WTC11 (cell line): ENCODE measurements around the gene ZNF554. TPM values are rescaled to one million over a fixed set of nuclear protein-coding genes. Genes with fewer than 3 reads are reported as not detected.

Source experiments
- ATAC-seq: fragments of 200-7000 bp; cut with Tn5 transposase; 2 replicates; pipeline ENCODE4 v1.10.0; 2021; ENCODE audit warnings: mild to moderate bottlenecking, moderate library complexity
- CTCF ChIA-PET: fragments of 300-600 bp; sonication (Branson Sonifier 250); formaldehyde crosslinking; loops from one replicate; lab custom pipeline; 2021; ENCODE audit warnings: antibody characterized with exemption; lab: Charles Lee
- POLR2A ChIA-PET: fragments of 350-600 bp; sonication (Branson Sonifier 250); formaldehyde crosslinking; loops from one replicate; lab custom pipeline; 2021; ENCODE audit warnings: antibody characterized with exemption; lab: Charles Lee
- DNase-seq: peaks from one replicate; pipeline ENCODE4 v3.0.0; 2021; ENCODE audit warnings: low spot score
- H3K27ac Mint-ChIP-seq: 2 replicates; pipeline ENCODE4 v1.8.0; 2021; ENCODE audit warnings: mixed read lengths
- H3K27me3 Mint-ChIP-seq: 2 replicates; pipeline ENCODE4 v1.8.0; 2021; ENCODE audit warnings: low read depth, mild to moderate bottlenecking, moderate library complexity, mixed read lengths
- H3K36me3 Mint-ChIP-seq: 2 replicates; pipeline ENCODE4 v1.8.0; 2021; ENCODE audit warnings: mixed read lengths
- H3K4me1 Mint-ChIP-seq: 2 replicates; pipeline ENCODE4 v1.8.0; 2022; ENCODE audit warnings: mixed read lengths
- H3K4me3 Mint-ChIP-seq: 2 replicates; pipeline ENCODE4 v1.8.0; 2021; ENCODE audit warnings: mild to moderate bottlenecking, moderate library complexity, mixed read lengths
- H3K9me3 Mint-ChIP-seq: 2 replicates; pipeline ENCODE4 v1.8.0; 2021; ENCODE audit warnings: mixed read lengths
- ELF4 ChIP-seq: sonication (generic); formaldehyde crosslinking; IDR thresholded peaks from 2 replicates; pipeline ENCODE4 v1.8.1; 2022; ENCODE audit warnings: low read depth, mild to moderate bottlenecking, moderate library complexity, missing genetic modification reagents
- JAZF1 ChIP-seq: fragments of 250-450 bp; sonication (Bioruptor Pico); IDR thresholded peaks from 2 replicates; pipeline ENCODE4 v1.9.0; 2021; ENCODE audit warnings: moderate library complexity, mild to moderate bottlenecking, inconsistent platforms
- JUN ChIP-seq: sonication (generic); formaldehyde crosslinking; IDR thresholded peaks from 2 replicates; pipeline ENCODE4 v1.8.0; 2023; ENCODE audit warnings: mild to moderate bottlenecking, missing genetic modification reagents
- NR1H2 ChIP-seq: sonication (generic); formaldehyde crosslinking; IDR thresholded peaks from 2 replicates; pipeline ENCODE4 v1.9.0; 2021; ENCODE audit warnings: mild to moderate bottlenecking, moderate library complexity, missing genetic modification reagents
- TEAD4 ChIP-seq: sonication (generic); formaldehyde crosslinking; IDR thresholded peaks from 2 replicates; pipeline ENCODE4 v1.8.0; 2022; ENCODE audit warnings: mild to moderate bottlenecking, missing genetic modification reagents
- ZNF121 ChIP-seq: sonication (generic); formaldehyde crosslinking; IDR thresholded peaks from 2 replicates; pipeline ENCODE4 v1.8.0; 2023; ENCODE audit warnings: missing genetic modification reagents
- ZNF281 ChIP-seq: sonication (generic); formaldehyde crosslinking; IDR thresholded peaks from 2 replicates; pipeline ENCODE4 v1.8.0; 2023; ENCODE audit warnings: mild to moderate bottlenecking, missing genetic modification reagents
- ZNF416 ChIP-seq: fragments of 250-450 bp; sonication (Bioruptor Pico); IDR thresholded peaks from 2 replicates; pipeline ENCODE4 v1.9.0; 2021; ENCODE audit warnings: mild to moderate bottlenecking, inconsistent platforms
- total RNA-seq: library from RNA; stranded (reverse); gene quantifications from 3 replicates; pipeline ENCODE4 v1.2.3, GENCODE V29; 2021
- TF ChIP-seq, protein P1 (sequence below): sonication (generic); formaldehyde crosslinking; IDR thresholded peaks from 2 replicates; pipeline ENCODE4 v1.8.0; 2022; ENCODE audit warnings: missing genetic modification reagents
- TF ChIP-seq, protein P2 (sequence below): fragments of 200-600 bp; IDR thresholded peaks from 2 replicates; pipeline ENCODE4 v1.8.0; 2022; ENCODE audit warnings: antibody characterized with exemption
- TF ChIP-seq, protein P3 (sequence below): sonication (generic); formaldehyde crosslinking; IDR thresholded peaks from 2 replicates; pipeline ENCODE4 v1.8.0; 2022; ENCODE audit warnings: mild to moderate bottlenecking, missing genetic modification reagents
- TF ChIP-seq, protein P4 (sequence below): sonication (generic); formaldehyde crosslinking; IDR thresholded peaks from 2 replicates; pipeline ENCODE4 v1.8.1; 2023; ENCODE audit warnings: mild to moderate bottlenecking, missing genetic modification reagents, borderline replicate concordance

The ZNF554 gene
- total RNA-seq, 1 experiment from 2014 or later, result 5.7 TPM

DNA sequence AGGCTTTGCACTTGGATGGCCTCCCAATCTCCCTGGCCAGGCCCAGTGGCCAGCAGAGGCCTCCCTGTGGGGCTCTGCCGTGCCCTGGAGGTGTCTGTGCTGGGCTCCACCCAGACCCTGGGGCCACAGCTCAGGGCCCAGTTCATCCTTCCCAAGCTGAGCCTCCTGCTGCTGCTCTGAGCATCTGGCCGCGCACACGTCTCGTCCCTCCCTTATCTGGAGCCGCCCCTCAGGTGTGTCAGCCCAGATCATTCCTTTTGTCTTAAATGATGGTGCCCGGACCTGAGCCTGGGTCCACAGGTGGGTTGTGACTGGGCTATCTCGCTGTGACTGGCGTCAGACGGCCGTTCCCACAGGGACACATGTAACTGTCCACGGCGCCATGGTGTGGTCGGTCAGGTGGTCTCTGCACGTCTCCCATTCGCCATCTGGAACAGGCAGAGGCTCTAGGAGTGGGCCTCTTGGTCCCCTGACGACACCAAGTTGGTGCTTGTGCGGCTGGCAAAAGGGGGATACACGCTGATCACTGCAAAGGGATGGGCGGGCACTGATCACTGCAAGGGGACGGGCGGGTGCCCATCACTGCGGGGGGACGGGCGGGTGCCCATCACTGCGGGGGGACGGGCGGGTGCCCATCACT, 14.3 kb upstream of the ZNF554 start (continued):
- TF ChIP-seq ZNF121 (CRISPR knock-in tag) (no peak), ZNF281 (no peak), ELF4 (CRISPR knock-in tag) (no peak), ZNF416 (no peak), NR1H2 (no peak), TEAD4 (CRISPR knock-in tag) (no peak), JUN (CRISPR knock-in tag) (no peak)
- TF ChIP-seq, protein P1, sequence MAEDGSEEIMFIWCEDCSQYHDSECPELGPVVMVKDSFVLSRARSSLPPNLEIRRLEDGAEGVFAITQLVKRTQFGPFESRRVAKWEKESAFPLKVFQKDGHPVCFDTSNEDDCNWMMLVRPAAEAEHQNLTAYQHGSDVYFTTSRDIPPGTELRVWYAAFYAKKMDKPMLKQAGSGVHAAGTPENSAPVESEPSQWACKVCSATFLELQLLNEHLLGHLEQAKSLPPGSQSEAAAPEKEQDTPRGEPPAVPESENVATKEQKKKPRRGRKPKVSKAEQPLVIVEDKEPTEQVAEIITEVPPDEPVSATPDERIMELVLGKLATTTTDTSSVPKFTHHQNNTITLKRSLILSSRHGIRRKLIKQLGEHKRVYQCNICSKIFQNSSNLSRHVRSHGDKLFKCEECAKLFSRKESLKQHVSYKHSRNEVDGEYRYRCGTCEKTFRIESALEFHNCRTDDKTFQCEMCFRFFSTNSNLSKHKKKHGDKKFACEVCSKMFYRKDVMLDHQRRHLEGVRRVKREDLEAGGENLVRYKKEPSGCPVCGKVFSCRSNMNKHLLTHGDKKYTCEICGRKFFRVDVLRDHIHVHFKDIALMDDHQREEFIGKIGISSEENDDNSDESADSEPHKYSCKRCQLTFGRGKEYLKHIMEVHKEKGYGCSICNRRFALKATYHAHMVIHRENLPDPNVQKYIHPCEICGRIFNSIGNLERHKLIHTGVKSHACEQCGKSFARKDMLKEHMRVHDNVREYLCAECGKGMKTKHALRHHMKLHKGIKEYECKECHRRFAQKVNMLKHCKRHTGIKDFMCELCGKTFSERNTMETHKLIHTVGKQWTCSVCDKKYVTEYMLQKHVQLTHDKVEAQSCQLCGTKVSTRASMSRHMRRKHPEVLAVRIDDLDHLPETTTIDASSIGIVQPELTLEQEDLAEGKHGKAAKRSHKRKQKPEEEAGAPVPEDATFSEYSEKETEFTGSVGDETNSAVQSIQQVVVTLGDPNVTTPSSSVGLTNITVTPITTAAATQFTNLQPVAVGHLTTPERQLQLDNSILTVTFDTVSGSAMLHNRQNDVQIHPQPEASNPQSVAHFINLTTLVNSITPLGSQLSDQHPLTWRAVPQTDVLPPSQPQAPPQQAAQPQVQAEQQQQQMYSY (CRISPR knock-in tag), result no peak
- TF ChIP-seq, protein P2, sequence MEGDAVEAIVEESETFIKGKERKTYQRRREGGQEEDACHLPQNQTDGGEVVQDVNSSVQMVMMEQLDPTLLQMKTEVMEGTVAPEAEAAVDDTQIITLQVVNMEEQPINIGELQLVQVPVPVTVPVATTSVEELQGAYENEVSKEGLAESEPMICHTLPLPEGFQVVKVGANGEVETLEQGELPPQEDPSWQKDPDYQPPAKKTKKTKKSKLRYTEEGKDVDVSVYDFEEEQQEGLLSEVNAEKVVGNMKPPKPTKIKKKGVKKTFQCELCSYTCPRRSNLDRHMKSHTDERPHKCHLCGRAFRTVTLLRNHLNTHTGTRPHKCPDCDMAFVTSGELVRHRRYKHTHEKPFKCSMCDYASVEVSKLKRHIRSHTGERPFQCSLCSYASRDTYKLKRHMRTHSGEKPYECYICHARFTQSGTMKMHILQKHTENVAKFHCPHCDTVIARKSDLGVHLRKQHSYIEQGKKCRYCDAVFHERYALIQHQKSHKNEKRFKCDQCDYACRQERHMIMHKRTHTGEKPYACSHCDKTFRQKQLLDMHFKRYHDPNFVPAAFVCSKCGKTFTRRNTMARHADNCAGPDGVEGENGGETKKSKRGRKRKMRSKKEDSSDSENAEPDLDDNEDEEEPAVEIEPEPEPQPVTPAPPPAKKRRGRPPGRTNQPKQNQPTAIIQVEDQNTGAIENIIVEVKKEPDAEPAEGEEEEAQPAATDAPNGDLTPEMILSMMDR, result no peak
- TF ChIP-seq, protein P3, sequence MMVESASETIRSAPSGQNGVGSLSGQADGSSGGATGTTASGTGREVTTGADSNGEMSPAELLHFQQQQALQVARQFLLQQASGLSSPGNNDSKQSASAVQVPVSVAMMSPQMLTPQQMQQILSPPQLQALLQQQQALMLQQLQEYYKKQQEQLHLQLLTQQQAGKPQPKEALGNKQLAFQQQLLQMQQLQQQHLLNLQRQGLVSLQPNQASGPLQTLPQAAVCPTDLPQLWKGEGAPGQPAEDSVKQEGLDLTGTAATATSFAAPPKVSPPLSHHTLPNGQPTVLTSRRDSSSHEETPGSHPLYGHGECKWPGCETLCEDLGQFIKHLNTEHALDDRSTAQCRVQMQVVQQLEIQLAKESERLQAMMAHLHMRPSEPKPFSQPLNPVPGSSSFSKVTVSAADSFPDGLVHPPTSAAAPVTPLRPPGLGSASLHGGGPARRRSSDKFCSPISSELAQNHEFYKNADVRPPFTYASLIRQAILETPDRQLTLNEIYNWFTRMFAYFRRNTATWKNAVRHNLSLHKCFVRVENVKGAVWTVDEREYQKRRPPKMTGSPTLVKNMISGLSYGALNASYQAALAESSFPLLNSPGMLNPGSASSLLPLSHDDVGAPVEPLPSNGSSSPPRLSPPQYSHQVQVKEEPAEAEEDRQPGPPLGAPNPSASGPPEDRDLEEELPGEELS (CRISPR knock-in tag), result no peak
- TF ChIP-seq, all 79 proteins: peak for 0

GRCh38 chr19:2805991-2806649, 13.5 kb upstream of the ZNF554 start:
- DNase-seq (no peak), ATAC-seq (no peak)
- TF ChIP-seq, protein P4, sequence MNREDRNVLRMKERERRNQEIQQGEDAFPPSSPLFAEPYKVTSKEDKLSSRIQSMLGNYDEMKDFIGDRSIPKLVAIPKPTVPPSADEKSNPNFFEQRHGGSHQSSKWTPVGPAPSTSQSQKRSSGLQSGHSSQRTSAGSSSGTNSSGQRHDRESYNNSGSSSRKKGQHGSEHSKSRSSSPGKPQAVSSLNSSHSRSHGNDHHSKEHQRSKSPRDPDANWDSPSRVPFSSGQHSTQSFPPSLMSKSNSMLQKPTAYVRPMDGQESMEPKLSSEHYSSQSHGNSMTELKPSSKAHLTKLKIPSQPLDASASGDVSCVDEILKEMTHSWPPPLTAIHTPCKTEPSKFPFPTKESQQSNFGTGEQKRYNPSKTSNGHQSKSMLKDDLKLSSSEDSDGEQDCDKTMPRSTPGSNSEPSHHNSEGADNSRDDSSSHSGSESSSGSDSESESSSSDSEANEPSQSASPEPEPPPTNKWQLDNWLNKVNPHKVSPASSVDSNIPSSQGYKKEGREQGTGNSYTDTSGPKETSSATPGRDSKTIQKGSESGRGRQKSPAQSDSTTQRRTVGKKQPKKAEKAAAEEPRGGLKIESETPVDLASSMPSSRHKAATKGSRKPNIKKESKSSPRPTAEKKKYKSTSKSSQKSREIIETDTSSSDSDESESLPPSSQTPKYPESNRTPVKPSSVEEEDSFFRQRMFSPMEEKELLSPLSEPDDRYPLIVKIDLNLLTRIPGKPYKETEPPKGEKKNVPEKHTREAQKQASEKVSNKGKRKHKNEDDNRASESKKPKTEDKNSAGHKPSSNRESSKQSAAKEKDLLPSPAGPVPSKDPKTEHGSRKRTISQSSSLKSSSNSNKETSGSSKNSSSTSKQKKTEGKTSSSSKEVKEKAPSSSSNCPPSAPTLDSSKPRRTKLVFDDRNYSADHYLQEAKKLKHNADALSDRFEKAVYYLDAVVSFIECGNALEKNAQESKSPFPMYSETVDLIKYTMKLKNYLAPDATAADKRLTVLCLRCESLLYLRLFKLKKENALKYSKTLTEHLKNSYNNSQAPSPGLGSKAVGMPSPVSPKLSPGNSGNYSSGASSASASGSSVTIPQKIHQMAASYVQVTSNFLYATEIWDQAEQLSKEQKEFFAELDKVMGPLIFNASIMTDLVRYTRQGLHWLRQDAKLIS (CRISPR knock-in tag), result no peak
- TF ChIP-seq JAZF1, result no peak
- Mint-ChIP-seq H3K9me3 (no peaks in the 10 kb centered on the region), H3K4me3 (no peak overlapping the region), H3K27ac (no peak overlapping the region), H3K36me3 (peaks cover 36% of the 10 kb centered on the region), H3K27me3 (no peaks in the 10 kb centered on the region), H3K4me1 (no peaks in the 10 kb centered on the region)
- CTCF ChIA-PET, result no interaction called here
- POLR2A ChIA-PET, result no interaction called here
